ENCODE data around the gene MTA1. TPM values are rescaled to one million over a fixed set of nuclear protein-coding genes. Genes with fewer than 3 reads are reported as not detected.
A peak's percentile ranks its signal among the peaks of the same experiment; 100 is the strongest.

The MTA1 gene
- total and polyA plus RNA-seq, 2 donors from 2014 or later: 30.4 to 112 TPM

DNA sequence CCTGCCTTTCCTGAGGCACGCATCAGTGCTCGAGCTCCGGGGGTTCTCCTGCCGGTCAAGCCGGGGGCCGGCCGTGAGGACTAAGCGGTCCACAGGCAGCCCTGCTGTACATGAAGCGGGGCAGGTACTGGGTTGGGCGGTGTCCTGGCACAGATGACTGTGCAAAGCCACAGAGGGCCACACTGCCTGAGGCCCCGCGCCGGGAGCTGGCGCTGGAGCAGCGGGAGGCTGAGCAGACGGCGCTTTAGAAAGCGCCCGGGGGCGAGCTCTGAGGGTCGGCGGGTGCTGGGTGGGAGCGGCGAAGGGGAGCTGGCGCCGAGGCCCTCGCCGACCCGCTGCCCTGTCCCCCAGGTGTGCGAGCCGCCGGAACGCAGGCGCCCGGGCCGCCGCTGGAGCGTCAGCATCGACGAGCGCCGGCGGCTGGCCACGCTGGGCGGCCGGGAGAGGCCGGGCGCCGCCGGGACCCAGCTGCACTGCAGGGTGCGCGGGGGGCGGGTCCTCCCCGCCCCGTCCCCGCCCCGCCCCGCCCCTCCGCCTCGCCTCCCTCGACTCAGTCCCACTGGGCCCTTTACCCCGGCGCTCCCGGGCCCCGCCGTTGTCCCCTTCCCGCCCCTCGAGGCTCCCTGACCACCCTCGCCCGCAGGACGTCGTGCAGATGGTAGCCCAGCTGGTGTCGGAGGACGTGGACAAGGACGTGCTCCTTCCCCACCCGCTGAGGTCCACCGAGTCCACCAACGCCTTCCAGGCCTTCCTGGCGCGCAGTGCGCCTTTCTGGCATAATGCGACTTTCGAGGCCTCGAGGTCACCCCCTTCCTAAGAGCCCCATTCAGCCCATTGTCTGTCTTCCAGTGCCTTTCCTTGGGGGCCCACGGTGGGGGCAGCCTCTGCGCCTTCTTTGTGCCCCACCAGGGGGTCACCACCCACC lies 8.3 kb upstream of the MTA1 start:
- Histone ChIP-seq H3K9ac (ENCODE audit: low read length in 3 of 3) (peak overlapping the region in 1 of 3 donors; percentile 19), H3K4me1 (ENCODE audit: control insufficient read depth in 2 of 3, insufficient read depth in 2 of 3, low read depth in 1 of 3, low read length in 3 of 3) (peaks cover 0 to 2% (median 0%) of the 10 kb centered on the region in 3 donors), H3K27ac (ENCODE audit: low read depth in 2 of 2, low read length in 2 of 2) (no peak overlapping the region), H3K4me3 (ENCODE audit: low read length in 3 of 3) (peak overlapping the region in 1 of 3 donors; percentile 21), H3K36me3 (ENCODE audit: control insufficient read depth in 2 of 3, insufficient read depth in 3 of 3, low read length in 3 of 3) (no peaks in the 10 kb centered on the region), H3K27me3 (ENCODE audit: control insufficient read depth, insufficient read depth, low read length) (no peaks in the 10 kb centered on the region), H3K9me3 (ENCODE audit: control insufficient read depth in 2 of 3, insufficient read depth in 1 of 3, low read length in 3 of 3) (no peaks in the 10 kb centered on the region)
- DNase-seq (peak; percentile 50 to 85 (median 66)), FAIRE-seq (no peak)
- TF ChIP-seq, protein P1, sequence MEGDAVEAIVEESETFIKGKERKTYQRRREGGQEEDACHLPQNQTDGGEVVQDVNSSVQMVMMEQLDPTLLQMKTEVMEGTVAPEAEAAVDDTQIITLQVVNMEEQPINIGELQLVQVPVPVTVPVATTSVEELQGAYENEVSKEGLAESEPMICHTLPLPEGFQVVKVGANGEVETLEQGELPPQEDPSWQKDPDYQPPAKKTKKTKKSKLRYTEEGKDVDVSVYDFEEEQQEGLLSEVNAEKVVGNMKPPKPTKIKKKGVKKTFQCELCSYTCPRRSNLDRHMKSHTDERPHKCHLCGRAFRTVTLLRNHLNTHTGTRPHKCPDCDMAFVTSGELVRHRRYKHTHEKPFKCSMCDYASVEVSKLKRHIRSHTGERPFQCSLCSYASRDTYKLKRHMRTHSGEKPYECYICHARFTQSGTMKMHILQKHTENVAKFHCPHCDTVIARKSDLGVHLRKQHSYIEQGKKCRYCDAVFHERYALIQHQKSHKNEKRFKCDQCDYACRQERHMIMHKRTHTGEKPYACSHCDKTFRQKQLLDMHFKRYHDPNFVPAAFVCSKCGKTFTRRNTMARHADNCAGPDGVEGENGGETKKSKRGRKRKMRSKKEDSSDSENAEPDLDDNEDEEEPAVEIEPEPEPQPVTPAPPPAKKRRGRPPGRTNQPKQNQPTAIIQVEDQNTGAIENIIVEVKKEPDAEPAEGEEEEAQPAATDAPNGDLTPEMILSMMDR (IDR thresholded peaks at IDR 0.05; ENCODE audit: borderline replicate concordance, extremely low read depth, insufficient read depth): no peak
- intact Hi-C loops (cut with DNase I): no loop called here

DNA sequence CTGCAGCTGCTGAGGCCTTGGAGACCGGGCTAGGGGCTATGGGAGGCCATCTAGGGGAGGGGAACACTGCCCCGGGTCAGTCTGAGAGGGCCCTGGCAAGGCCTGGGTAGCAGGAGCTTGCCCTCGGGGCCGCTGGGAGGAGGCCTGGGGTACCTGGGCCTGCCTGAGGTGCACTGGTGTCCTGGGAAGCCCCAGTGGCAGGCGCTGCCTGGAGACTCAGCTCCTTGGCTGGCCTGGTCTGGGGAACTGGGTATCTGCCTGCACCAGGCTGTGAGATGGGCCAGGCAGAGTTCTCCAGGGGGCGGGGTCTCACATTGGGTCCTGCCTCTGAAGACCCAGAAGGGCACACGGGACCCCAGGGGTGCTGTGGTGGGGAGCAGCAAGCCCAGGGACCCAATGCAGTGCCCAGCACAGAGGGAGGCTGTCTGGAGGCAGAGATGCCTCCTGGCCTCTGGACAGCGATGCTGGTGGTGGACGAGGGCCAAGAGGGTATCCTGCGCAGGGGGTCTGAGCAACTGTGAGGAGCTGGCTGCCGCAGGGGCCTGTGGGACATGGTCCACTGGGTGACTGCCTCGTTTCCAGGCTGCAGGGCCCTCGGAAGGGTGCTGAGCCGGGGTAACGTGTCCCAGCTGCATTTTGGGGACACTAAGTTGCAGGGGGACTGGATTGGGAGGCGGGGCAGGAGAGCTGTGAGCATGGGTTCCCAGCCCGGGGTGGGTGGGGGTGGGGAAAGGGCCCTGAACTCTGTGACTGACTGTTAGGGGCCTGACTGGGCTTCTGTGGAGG lies 7.4 kb upstream of the MTA1 start:
- DNase-seq: peak in 2 of 5 donors; percentile 52 to 72
- H3K9me3 ChIP-seq (ENCODE audit: control insufficient read depth in 2 of 3, insufficient read depth in 1 of 3, low read length in 3 of 3): no peaks in the 10 kb centered on the region
- no peaks in the 10 kb centered on the region for H3K27me3 ChIP-seq (ENCODE audit: control insufficient read depth, insufficient read depth, low read length)
- H3K4me1 ChIP-seq (ENCODE audit: control insufficient read depth in 2 of 3, insufficient read depth in 2 of 3, low read depth in 1 of 3, low read length in 3 of 3): peaks cover 0 to 2% (median 0%) of the 10 kb centered on the region in 3 donors
- intact Hi-C loops (cut with DNase I): no loop called here
- no peak overlapping the region for H3K27ac ChIP-seq (ENCODE audit: low read depth in 2 of 2, low read length in 2 of 2)
- H3K4me3 ChIP-seq (ENCODE audit: low read length in 3 of 3): no peak overlapping the region
- FAIRE-seq: no peak
- TF ChIP-seq, protein P1 (IDR thresholded peaks at IDR 0.05; ENCODE audit: borderline replicate concordance, extremely low read depth, insufficient read depth): no peak
- H3K36me3 ChIP-seq (ENCODE audit: control insufficient read depth in 2 of 3, insufficient read depth in 3 of 3, low read length in 3 of 3): no peaks in the 10 kb centered on the region
- H3K9ac ChIP-seq (ENCODE audit: low read length in 3 of 3): no peak overlapping the region

DNA sequence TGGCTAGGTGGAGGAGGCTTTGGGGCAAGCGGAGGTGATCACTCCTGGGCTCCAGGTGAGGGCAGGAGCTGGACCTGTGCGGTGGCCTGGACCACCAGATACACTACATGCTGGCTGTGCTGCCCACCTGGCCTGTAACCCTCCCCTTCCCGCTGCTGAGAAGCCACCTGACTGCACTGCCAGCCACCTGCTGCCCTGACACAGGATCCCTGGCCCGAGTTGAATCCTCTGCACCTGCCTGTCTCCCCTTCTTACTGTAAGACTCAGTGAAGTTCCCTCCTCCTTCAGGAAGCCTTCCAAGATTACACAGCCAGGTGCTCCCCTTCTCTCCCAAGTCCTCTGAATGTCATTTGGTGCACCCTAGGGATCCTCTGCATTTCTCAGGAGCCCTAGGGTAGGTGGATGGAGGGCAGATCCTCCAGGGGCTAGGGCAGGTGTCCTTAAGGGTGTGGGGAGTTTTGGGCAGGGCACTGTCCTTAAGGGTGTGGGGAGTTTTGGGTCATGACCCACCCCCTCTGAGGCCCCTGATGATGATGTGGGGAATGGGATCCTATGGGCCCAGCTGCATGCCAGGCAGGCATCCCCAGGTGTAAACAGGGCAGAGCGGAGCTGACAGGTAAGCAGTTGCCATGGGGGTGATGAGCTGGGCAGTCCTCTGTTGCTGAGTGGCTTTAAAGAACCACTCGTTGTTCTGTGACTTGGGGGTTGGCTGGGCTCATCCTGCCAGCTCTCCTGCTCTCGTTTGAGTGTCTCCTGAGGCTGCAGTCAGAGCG lies 6.7 kb upstream of the MTA1 start:
- peaks cover 0 to 2% (median 0%) of the 10 kb centered on the region in 3 donors for H3K4me1 ChIP-seq (ENCODE audit: control insufficient read depth in 2 of 3, insufficient read depth in 2 of 3, low read depth in 1 of 3, low read length in 3 of 3)
- no peaks in the 10 kb centered on the region for H3K9me3 ChIP-seq (ENCODE audit: control insufficient read depth in 2 of 3, insufficient read depth in 1 of 3, low read length in 3 of 3)
- TF ChIP-seq, protein P1 (IDR thresholded peaks at IDR 0.05; ENCODE audit: borderline replicate concordance, extremely low read depth, insufficient read depth): no peak
- H3K9ac ChIP-seq (ENCODE audit: low read length in 3 of 3): no peak overlapping the region
- no peak overlapping the region for H3K4me3 ChIP-seq (ENCODE audit: low read length in 3 of 3)
- no peaks in the 10 kb centered on the region for H3K27me3 ChIP-seq (ENCODE audit: control insufficient read depth, insufficient read depth, low read length)
- FAIRE-seq: no peak
- DNase-seq: peak in 1 of 5 donors; percentile 54
- intact Hi-C loops (cut with DNase I): no loop called here
- H3K36me3 ChIP-seq (ENCODE audit: control insufficient read depth in 2 of 3, insufficient read depth in 3 of 3, low read length in 3 of 3): no peaks in the 10 kb centered on the region
- no peak overlapping the region for H3K27ac ChIP-seq (ENCODE audit: low read depth in 2 of 2, low read length in 2 of 2)
